A673 (cell line): ENCODE measurements around the gene TWF2.

Experiments used
- EZH2 ChIP-seq: fragments of 200-600 bp; sonication (generic); IDR thresholded peaks from 2 replicates; pipeline ENCODE4 v1.6.1; 2017; ENCODE audit warnings: borderline replicate concordance, low read depth, mild to moderate bottlenecking, mixed read lengths, antibody characterized with exemption, low read length; ENCODE audit not compliant: poor library complexity, severe bottlenecking
- TF ChIP-seq, protein P1 (sequence below): fragments of 300-800, 200-600 bp; sonication (generic); conservative IDR thresholded peaks from 2 replicates; pipeline ENCODE4 v1.5.1; 2017; ENCODE audit warnings: low read depth, mild to moderate bottlenecking, antibody characterized with exemption, low read length, moderate library complexity, mixed read lengths

DNA sequence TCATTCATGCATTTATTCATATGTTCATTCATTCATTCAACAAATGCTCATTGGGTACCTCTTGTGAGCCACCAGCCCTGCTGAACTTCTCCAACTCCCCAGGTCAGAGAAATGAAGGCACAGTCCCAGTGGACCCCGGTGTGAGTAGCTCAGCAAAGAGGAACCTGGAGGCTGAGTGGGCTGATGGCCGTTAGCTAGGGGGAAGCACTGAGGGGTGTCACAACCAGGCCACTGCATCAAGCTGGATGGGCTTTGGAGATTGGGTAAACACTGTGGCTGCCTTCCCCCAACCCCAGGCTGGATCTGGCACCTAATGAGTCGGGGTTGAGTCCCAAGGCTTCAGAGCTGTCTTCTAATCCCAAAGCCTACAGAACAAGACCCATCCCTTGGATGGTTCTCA lies 53.1 kb downstream of the TWF2 start:
- TF ChIP-seq, protein P1, sequence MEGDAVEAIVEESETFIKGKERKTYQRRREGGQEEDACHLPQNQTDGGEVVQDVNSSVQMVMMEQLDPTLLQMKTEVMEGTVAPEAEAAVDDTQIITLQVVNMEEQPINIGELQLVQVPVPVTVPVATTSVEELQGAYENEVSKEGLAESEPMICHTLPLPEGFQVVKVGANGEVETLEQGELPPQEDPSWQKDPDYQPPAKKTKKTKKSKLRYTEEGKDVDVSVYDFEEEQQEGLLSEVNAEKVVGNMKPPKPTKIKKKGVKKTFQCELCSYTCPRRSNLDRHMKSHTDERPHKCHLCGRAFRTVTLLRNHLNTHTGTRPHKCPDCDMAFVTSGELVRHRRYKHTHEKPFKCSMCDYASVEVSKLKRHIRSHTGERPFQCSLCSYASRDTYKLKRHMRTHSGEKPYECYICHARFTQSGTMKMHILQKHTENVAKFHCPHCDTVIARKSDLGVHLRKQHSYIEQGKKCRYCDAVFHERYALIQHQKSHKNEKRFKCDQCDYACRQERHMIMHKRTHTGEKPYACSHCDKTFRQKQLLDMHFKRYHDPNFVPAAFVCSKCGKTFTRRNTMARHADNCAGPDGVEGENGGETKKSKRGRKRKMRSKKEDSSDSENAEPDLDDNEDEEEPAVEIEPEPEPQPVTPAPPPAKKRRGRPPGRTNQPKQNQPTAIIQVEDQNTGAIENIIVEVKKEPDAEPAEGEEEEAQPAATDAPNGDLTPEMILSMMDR, result no peak
- no peak for TF ChIP-seq EZH2
